CD4-positive, alpha-beta T cell treated with Interleukin-6 at 100 ng/mL for 8 hours (primary cell): Measurements from ENCODE around the gene TRIM23.
A peak's percentile ranks its signal among the peaks of the same experiment; 100 is the strongest.

Experiments
- DNase-seq: peaks from one replicate; pipeline ENCODE4 v3.0.0-alpha.2; 2020; ENCODE audit warnings: mixed read lengths, low spot score

TRIM23 gene

GRCh38 chr5:65563777-65564176, 60.4 kb downstream of the TRIM23 start:
- DNase-seq, result no peak

- DNase-seq, result peak; percentile 92
These were observed 61.1 kb downstream of the TRIM23 start, which contains the start of the genes CENPK and PPWD1 for GRCh38 chr5:65562731-65563701. TSS of gene CENPK (minus strand) at chr5:65563168. CDS start at chr5:65554907, 8,261 bp downstream. TSS of gene PPWD1 (plus strand) at chr5:65563296. CDS start at chr5:65563311, 15 bp downstream.

DNA sequence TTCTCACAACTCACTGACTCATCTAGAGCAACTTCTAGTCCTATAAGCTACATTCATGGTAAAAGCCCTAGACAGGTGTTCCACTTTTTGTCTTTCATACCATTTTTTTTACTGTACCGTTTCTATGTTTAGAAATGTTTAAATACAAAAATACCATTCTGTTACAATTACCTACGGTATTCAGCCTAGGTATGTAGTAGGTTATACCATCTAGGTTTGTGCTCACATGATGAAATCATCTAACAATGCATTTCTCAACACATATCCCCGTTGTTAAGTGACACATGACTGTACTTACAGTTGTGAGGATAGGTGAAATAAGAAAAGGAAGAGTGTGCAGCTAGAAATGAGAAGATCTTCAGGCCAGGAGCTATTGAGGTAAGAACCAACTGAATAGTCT, 67.4 kb downstream of the TRIM23 start:
- DNase-seq, result no peak

DNA sequence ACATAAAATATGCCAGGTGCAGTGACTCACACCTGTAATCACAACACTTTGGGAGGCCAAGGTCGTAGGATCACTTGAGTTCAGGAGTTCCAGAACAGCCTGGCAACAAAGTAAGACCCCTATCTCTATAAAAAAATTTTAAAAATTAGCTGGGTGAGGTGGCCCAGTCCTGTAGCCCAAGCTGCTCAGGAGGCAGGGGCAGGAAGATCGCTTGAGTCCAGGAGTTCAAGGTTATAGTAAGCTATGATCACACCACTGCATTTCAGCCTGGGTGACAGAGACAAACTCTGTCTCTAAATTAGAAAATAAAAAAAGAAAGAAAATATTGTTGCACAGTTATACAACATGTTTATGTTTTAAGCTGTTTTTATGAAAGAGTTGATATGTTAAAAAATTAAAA, 68.0 kb downstream of the TRIM23 start:
- DNase-seq, result no peak

GRCh38 chr5:65555287-65555686, 68.8 kb downstream of the TRIM23 start:
- DNase-seq, result no peak

DNA sequence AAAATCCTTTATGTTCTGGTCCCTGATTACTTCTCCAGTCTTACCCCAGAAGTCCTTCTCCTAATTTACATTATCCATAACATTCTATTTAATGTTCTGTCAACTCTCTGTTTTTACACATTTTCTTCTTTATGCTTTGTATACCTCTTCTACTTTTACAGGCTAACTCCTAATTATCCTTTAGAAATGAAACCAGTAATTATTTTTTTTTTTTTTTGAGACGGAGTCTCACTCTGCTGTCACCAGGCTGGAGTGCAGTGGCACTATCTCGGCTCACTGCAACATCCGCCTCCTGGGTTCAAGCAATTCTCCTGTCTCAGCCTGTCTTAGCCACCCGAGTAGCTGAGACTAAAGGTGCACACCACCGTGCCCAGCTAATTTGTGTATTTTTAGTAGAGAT, 70.2 kb downstream of the TRIM23 start:
- DNase-seq, result no peak

DNA sequence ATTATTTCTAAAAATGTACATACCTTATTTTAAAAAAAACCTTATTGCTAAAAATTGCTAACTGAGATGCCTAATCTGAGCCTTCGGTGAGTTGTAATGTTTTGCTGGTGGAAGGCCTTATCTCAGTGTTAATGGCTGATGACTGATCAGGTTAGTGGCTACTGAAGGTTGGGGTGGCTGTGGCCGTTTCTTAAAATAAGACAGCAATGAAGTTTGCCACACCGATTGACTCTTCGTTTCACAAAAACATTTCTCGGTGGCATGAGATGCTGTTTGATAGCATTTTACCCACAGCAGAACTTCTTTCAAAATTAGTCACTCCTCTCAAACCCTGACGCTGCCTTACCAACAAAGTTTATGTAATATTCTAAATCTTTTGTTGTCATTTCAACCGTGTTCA, 75.9 kb downstream of the TRIM23 start:
- no peak for DNase-seq

DNA sequence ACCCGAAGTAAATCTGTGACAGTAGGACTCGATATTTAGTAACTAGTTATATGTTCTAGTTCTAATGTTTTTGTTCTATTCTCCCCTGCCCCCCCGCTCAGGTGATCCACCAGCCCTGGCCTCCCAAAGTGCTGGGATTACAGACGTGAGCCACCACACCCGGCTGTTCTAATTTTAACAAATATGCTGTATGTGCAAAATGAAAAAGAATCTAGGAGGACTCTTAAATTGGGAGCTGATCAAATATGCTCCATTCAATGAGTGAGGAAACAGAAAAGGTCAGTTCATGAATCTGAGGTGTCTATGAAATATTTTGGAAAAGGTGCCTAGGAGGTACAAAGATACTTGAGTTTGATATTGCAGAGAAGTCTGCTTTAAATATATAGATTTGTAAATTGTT, 78.0 kb downstream of the TRIM23 start:
- no peak for DNase-seq

DNA sequence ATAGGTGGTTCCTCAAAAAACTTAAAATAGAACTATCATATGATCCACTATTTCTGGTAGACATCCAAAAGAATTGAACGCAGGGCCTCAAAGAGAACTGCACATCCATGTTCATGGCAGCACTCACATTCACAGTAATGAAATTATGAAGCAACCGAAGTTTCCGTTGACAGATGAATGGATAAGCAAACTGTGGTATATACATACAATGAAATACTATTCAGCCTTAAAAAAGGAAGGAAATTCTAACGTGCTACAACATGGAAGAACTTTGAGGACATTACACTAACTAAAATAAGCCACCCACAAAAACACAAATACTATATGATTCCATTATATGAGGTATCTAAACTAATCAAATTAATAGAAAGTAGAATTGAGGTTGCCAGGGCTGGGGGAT, 79.7 kb downstream of the TRIM23 start:
- DNase-seq, result no peak

- no peak for DNase-seq
These were observed 84.3 kb downstream of the TRIM23 start for GRCh38 chr5:65539827-65540226.
